HG02588 (cell line): Measurements from ENCODE around the gene STK38L.

Source experiments
- ATAC-seq: cut with Tn5 transposase; IDR thresholded peaks from one replicate; pipeline ENCODE4 v1.9.1; 2021; ENCODE audit warnings: mild to moderate bottlenecking, moderate library complexity; ENCODE audit not compliant: unreplicated experiment

Gene STK38L

GRCh38 chr12:27344760-27345159 lies 100.7 kb downstream of the STK38L start:
- no peak for ATAC-seq

DNA sequence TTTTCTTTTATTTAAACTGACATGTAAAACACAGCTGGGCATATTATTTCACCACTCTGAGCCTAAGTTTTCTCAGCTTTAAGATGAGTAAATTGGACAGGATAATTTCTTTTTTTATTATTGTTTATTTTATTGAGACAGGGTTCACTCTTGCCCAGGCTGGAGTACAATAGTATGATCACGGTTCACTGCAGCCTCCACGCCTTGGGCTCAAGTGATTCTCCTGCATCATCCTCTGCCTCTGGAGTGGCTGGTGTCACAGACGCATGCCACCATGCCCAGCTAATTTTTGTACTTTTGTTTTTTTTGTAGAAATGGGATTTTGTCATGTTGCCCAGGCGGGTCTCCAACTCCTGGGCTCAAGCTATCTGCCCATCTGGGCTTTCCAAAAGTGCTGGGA lies 101.3 kb downstream of the STK38L start:
- ATAC-seq: no peak

GRCh38 chr12:27347779-27348178 lies 103.7 kb downstream of the STK38L start:
- ATAC-seq: no peak

DNA sequence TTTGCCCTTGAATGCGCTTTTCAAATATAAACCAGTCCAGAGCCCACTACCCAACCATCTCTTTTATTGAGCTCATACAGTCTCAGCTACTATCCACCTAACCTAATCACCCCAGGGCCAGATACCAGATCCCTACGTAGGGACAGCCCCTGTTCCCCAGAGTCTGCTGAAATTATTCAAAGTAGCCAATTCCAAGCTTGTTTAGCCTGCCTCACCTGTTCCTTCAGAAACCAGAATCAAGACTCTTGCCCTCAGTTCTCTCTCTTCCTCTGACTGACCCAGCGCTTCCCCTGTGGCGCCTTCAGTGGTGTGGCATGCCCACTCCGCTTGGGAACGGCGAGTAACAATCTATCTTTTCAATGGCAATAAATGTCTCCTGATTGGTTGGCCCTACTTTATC lies 107.4 kb downstream of the STK38L start:
- ATAC-seq: no peak

DNA sequence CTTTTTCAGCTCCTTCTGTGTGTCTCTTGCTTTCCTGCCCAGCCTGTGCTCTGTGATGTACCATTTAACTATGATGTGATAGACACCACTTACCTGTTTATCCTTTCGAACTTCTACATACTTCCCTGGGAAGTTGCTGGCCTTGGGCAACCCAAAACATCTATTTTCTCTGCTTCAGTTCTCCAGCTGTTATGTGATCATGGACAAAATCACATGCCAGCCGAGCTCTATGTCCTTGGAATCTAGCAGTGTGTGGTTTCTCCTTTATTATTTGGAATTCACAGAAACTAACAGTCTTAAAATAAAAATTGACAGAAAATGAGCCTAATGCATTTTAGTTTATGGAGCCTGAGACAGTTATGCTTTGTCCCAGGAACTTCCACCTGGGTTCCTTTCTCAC lies 111.4 kb downstream of the STK38L start:
- no peak for ATAC-seq

- no peak for ATAC-seq
Observed at GRCh38 chr12:27355979-27356378, 111.9 kb downstream of the STK38L start.

DNA sequence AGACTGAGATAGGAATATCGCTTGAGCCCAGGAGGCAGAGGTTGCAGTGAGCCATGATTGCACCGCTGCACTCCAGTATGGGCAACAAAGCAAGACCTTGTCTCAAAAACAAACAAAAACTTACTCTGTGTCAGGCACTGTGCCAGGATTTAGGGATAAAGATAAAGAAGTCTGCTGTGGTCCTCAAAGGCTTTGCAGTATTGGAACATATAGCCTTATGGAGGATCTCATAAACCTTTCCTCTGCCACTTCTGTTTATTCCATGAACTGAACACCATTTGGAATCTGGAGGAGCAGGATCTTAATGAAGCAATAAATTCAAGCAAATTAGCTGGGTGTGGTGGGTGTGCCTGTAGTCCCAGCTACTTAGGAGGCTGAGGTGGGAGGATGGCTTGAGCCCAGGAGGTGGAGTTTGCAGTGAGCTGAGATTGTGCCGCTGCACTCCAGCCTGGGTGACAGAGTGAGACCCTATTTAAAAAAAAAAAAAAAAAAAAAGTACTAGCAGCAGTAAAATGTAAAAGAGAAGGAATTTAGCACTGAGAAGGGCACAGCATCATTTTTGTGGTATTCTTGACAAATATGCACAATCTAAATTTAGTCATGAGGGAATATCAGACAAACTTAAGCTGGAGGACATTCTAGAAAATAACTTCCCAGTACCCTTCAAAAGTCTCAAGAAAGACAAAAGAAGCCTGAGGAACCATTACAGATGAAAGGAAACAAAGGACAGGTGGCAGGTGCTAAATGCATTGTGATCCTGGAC lies 115.7 kb downstream of the STK38L start:
- ATAC-seq: no peak

DNA sequence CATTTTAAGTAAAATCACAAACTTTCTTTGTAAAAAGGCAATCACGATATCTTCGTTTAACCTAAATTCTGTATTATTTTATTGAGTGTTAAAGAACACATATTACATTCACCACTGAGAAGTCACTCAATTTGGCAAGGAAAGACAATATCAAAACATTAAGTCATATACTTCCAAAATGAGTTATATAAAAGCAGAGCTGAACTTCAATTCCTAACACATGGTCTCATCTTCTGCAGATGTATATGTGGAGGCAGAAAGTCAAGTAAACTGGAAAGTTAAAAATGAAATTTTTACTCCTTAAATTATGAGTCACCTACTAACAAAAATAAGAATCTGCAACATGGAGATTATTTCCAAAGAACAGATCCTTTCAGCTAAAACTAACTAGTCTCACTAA lies 117.3 kb downstream of the STK38L start:
- no peak for ATAC-seq

DNA sequence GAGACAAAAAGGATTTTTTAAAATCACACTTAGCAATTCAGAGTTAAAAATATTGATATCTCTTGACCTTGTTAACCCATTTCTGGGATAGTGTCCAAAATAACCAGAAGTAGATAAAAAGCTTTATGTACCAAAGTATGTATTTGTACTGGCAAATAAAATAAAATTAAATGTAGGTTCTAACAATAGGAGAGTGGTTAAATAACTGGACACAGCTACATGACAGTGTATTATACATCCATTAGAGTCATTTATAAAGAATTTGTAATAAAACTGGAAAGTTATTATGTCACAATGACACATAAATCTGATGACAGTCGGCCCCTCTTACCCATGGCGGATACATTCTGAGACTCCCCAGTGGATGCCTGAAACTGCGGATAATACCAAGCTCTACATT lies 122.5 kb downstream of the STK38L start:
- ATAC-seq: no peak

GRCh38 chr12:27367078-27367477 lies 123.0 kb downstream of the STK38L start:
- ATAC-seq: no peak
